Measurements from ENCODE around the gene MRTFB. TPM values are rescaled to one million over a fixed set of nuclear protein-coding genes. Genes with fewer than 3 reads are reported as not detected.

The MRTFB gene
- total RNA-seq, 1 experiment from 2014 or later, result 90.5 TPM

GRCh38 chr16:14180481-14180944, 109.4 kb downstream of the MRTFB start:
- intact Hi-C loops (cut with micrococcal nuclease; ENCODE audit: unreplicated experiment) (loop anchor here (10.0 kb wide), 1 partner anchor 256 kb away; the partner anchor contains the start of gene ERCC4), in situ Hi-C loops (cut with HindIII; ENCODE audit: low pct_unique_long_range_greater_than_20kb, low sequenced_read_pairs) (no loop called here)
- peak; percentile 53 for ATAC-seq

GRCh38 chr16:14181371-14182050, 110.4 kb downstream of the MRTFB start:
- CTCF ChIA-PET, result no interaction called here
- Histone ChIP-seq H3K36me3 (ENCODE audit: control insufficient read depth, insufficient read depth, low read length) (no peaks in the 10 kb centered on the region), H3K9me3 (ENCODE audit: control insufficient read depth, insufficient read depth, low read depth, low read length) (no peaks in the 10 kb centered on the region), H3K4me1 (ENCODE audit: control insufficient read depth, insufficient read depth, low read length) (peaks cover 20% of the 10 kb centered on the region), H3K27ac (ENCODE audit: low read length) (no peak overlapping the region), H3K4me3 (ENCODE audit: low read depth in 2 of 2, low read length in 2 of 2) (no peak overlapping the region), H3K27me3 (ENCODE audit: control insufficient read depth, insufficient read depth, low read length) (no peaks in the 10 kb centered on the region)
- BruUV-seq (replicated peaks), result no TSS peak
- intact Hi-C loops (cut with micrococcal nuclease; ENCODE audit: unreplicated experiment) (loop anchor here (10.0 kb wide), 1 partner anchor 257 kb away; the partner anchor contains the start of gene ERCC4), in situ Hi-C loops (cut with HindIII; ENCODE audit: low pct_unique_long_range_greater_than_20kb, low sequenced_read_pairs) (no loop called here)
- ATAC-seq (no peak), DNase-seq (ENCODE audit: low read depth, low spot score) (no peak)
- TF ChIP-seq SIN3A (IDR thresholded peaks at IDR 0.05; ENCODE audit: borderline replicate concordance, insufficient read depth, low read depth, low read length) (no peak), CTCF (IDR thresholded peaks at IDR 0.05) (no peak), POLR2AphosphoS5 (IDR thresholded peaks at IDR 0.05; ENCODE audit: low read depth, low read length) (no peak), REST (IDR thresholded peaks at IDR 0.05; ENCODE audit: insufficient read depth in 1 of 2, low read depth in 2 of 2, low read length in 1 of 2) (no peak), TCF7L2 (IDR thresholded peaks at IDR 0.05; ENCODE audit: low read depth, low read length) (no peak)
- POLR2A ChIA-PET, result no interaction called here

More at GRCh38 chr16:14180481-14180944, 109.4 kb downstream of the MRTFB start:
- POLR2A ChIA-PET, result no interaction called here
- CTCF ChIA-PET, result interaction anchor here (0.6 kb wide), 1 partner anchor 21 kb away, joined by 4 read pairs; no protein-coding TSS in a partner anchor
- H3K27me3 ChIP-seq (ENCODE audit: control insufficient read depth, insufficient read depth, low read length), result no peaks in the 10 kb centered on the region
- no peak overlapping the region for H3K4me3 ChIP-seq (ENCODE audit: low read depth in 2 of 2, low read length in 2 of 2)
- peaks cover 10% of the 10 kb centered on the region for H3K4me1 ChIP-seq (ENCODE audit: control insufficient read depth, insufficient read depth, low read length)
- BruUV-seq (replicated peaks), result no TSS peak
- no peak for TF ChIP-seq SIN3A (IDR thresholded peaks at IDR 0.05; ENCODE audit: borderline replicate concordance, insufficient read depth, low read depth, low read length)
- TF ChIP-seq TCF7L2 (IDR thresholded peaks at IDR 0.05; ENCODE audit: low read depth, low read length), result no peak
- TF ChIP-seq CTCF (IDR thresholded peaks at IDR 0.05), result no peak
- TF ChIP-seq POLR2AphosphoS5 (IDR thresholded peaks at IDR 0.05; ENCODE audit: low read depth, low read length), result no peak
- TF ChIP-seq REST (IDR thresholded peaks at IDR 0.05; ENCODE audit: insufficient read depth in 1 of 2, low read depth in 2 of 2, low read length in 1 of 2), result no peak
- H3K36me3 ChIP-seq (ENCODE audit: control insufficient read depth, insufficient read depth, low read length), result no peaks in the 10 kb centered on the region
- DNase-seq (ENCODE audit: low read depth, low spot score), result no peak
- no peaks in the 10 kb centered on the region for H3K9me3 ChIP-seq (ENCODE audit: control insufficient read depth, insufficient read depth, low read depth, low read length)
- H3K27ac ChIP-seq (ENCODE audit: low read length), result no peak overlapping the region
